HUES6 (cell line): ENCODE measurements around the gene CPPED1.

Experiments
- H3K27ac ChIP-seq: 2 replicates; pipeline ENCODE4 v1.7.0; 2013; ENCODE audit warnings: low read depth, mild to moderate bottlenecking, low read length, inconsistent platforms
- H3K27me3 ChIP-seq: 2 replicates; pipeline ENCODE4 v1.6.1; 2013; ENCODE audit warnings: low read length; ENCODE audit not compliant: control insufficient read depth, insufficient read depth
- H3K36me3 ChIP-seq: 2 replicates; pipeline ENCODE4 v1.6.1; 2013; ENCODE audit warnings: low read length; ENCODE audit not compliant: control insufficient read depth, insufficient read depth
- H3K4me1 ChIP-seq: 2 replicates; pipeline ENCODE4 v1.6.1; 2013; ENCODE audit warnings: low read length; ENCODE audit not compliant: control insufficient read depth, insufficient read depth
- H3K4me3 ChIP-seq: 2 replicates; pipeline ENCODE4 v1.5.1; 2013; ENCODE audit warnings: low read depth, low read length
- H3K9ac ChIP-seq: one replicate; pipeline ENCODE4 v1.6.1; 2013; ENCODE audit warnings: mild to moderate bottlenecking, low read length
- H3K9me3 ChIP-seq: 2 replicates; pipeline ENCODE4 v1.6.1; 2013; ENCODE audit warnings: low read depth, low read length; ENCODE audit not compliant: control insufficient read depth, insufficient read depth

Gene CPPED1

GRCh38 chr16:12669908-12670307 lies 133.8 kb downstream of the CPPED1 start:
- H3K4me3 ChIP-seq = no peak overlapping the region
- no peaks in the 10 kb centered on the region for H3K27me3 ChIP-seq
- no peak overlapping the region for H3K9ac ChIP-seq
- H3K36me3 ChIP-seq = no peaks in the 10 kb centered on the region
- H3K4me1 ChIP-seq = no peaks in the 10 kb centered on the region
- peaks cover 12% of the 10 kb centered on the region; the same call in 1 of the 2 replicates for H3K9me3 ChIP-seq
- H3K27ac ChIP-seq = no peak overlapping the region

DNA sequence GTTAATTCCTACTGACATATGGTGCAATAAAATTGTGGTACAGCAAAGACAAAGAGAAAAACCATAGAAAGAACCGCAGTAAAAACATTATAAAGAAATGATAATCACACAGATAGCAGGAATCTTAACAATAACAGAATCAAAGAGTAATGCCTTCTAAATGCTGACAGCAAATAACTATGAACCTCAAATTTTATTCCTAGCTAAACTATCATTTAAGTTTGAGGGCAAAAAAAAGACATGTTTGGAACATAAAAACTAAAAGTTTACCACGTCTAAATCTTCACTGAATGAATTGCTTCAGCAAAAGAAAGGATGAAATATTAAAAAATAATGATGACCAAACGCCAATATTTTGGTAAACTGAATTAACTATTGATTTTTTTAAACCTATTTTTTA lies 135.8 kb downstream of the CPPED1 start:
- peaks cover 12% of the 10 kb centered on the region; the same call in 1 of the 2 replicates for H3K9me3 ChIP-seq
- H3K4me1 ChIP-seq = no peaks in the 10 kb centered on the region
- no peaks in the 10 kb centered on the region for H3K36me3 ChIP-seq
- H3K9ac ChIP-seq = no peak overlapping the region
- no peaks in the 10 kb centered on the region for H3K27me3 ChIP-seq
- H3K4me3 ChIP-seq = no peak overlapping the region
- H3K27ac ChIP-seq = no peak overlapping the region

GRCh38 chr16:12664164-12664733 lies 139.4 kb downstream of the CPPED1 start:
- no peaks in the 10 kb centered on the region for H3K27me3 ChIP-seq

DNA sequence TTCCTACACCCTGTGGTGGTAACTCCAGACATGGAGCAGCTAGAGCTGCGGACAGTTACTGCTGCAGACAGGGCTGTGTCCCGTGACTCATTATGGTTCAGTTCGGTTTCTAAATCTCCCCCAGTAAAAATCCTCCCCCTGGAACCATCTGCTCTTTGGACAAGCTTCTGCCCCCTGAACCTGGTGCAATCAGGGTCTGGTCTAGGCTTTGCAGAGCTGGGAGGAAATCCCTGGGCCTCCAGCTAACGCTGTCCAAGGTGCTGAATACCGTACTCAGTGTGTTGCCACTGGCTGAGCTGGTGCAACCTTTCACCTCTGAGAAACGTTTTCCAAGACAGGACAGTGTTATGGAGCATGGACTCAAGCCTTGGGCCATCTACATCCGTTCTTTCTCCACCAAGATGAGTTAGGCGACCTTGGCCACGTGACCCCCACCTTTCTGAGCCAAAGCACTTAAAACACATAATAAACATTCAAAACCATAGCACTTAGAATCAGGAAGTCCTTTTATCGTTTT lies 142.0 kb downstream of the CPPED1 start:
- H3K4me3 ChIP-seq = no peak overlapping the region
- no peaks in the 10 kb centered on the region for H3K36me3 ChIP-seq
- no peak overlapping the region for H3K27ac ChIP-seq
- H3K9me3 ChIP-seq = no peaks in the 10 kb centered on the region
- no peak overlapping the region for H3K9ac ChIP-seq
- no peaks in the 10 kb centered on the region for H3K4me1 ChIP-seq
- no peaks in the 10 kb centered on the region for H3K27me3 ChIP-seq

More at GRCh38 chr16:12664164-12664733, 139.4 kb downstream of the CPPED1 start:
- H3K4me3 ChIP-seq = no peak overlapping the region
- H3K27ac ChIP-seq = no peak overlapping the region
- no peak overlapping the region for H3K9ac ChIP-seq
- no peaks in the 10 kb centered on the region for H3K36me3 ChIP-seq
- peaks cover 12% of the 10 kb centered on the region; the same call in 1 of the 2 replicates for H3K9me3 ChIP-seq
- H3K4me1 ChIP-seq = no peaks in the 10 kb centered on the region

GRCh38 chr16:12659871-12660270 lies 143.8 kb downstream of the CPPED1 start:
- no peak overlapping the region for H3K27ac ChIP-seq
- H3K9me3 ChIP-seq = no peaks in the 10 kb centered on the region
- H3K36me3 ChIP-seq = no peaks in the 10 kb centered on the region
- H3K4me1 ChIP-seq = no peaks in the 10 kb centered on the region
- no peak overlapping the region for H3K4me3 ChIP-seq
- no peak overlapping the region for H3K9ac ChIP-seq
- no peaks in the 10 kb centered on the region for H3K27me3 ChIP-seq

DNA sequence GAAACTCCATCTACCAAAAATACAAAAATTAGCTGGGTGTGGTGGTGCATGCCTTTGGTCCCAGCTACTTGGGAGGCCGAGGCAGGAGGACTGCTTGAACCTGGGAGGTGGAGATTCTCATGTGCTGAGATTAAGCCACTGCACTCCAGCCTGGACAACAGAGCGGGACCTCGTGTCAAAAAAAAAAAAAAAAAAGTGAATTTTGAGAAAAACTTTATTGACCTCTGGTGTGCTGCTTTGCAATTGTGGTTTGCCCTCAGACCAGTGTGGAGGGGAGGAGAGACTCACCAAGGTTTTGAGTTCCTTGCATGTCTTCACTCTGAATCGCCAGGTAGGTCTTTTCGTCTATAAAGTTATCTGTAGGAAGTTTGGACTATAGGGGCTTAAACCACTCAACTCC lies 145.2 kb downstream of the CPPED1 start:
- H3K9me3 ChIP-seq = no peaks in the 10 kb centered on the region
- H3K27ac ChIP-seq = no peak overlapping the region

GRCh38 chr16:12655537-12655936 lies 148.2 kb downstream of the CPPED1 start:
- no peak overlapping the region for H3K4me3 ChIP-seq
- no peaks in the 10 kb centered on the region for H3K9me3 ChIP-seq
- no peak overlapping the region for H3K9ac ChIP-seq

More for the DNA sequence above, 145.2 kb downstream of the CPPED1 start:
- no peaks in the 10 kb centered on the region for H3K27me3 ChIP-seq
- H3K4me3 ChIP-seq = no peak overlapping the region
- H3K4me1 ChIP-seq = no peaks in the 10 kb centered on the region
- H3K36me3 ChIP-seq = no peaks in the 10 kb centered on the region
- H3K9ac ChIP-seq = no peak overlapping the region

DNA sequence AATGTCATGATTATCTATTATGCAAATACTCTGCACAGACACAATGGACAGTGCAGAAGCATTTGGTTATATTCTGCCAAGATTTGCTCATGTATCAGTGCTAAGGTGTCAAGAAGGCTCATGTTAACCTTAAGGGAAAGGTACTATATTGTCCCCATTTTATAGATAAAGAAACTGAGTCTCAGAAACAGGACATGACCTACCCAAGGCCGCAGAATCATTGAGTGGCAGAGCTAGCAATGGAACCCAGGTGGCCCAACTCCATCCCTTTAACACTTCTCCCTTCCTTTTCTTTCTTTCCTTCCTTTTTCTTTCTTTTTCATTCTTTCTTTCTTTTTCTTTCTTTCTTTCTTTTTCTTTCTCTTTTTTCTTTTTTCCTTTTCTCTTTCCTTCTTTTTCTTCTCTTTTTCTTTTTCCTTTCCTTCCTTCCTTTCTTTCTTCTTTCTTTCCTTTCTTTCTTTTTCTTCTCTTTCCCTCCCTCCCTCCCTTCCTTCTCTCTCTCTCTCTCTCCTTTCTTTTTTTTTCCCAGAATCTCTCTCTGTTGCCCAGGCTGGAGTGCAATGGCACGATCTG lies 149.8 kb downstream of the CPPED1 start:
- H3K4me3 ChIP-seq = no peak overlapping the region
- no peak overlapping the region for H3K9ac ChIP-seq
- no peaks in the 10 kb centered on the region for H3K27me3 ChIP-seq
- no peak overlapping the region for H3K27ac ChIP-seq
- H3K4me1 ChIP-seq = no peaks in the 10 kb centered on the region
- H3K9me3 ChIP-seq = no peaks in the 10 kb centered on the region
- H3K36me3 ChIP-seq = no peaks in the 10 kb centered on the region

More at GRCh38 chr16:12655537-12655936, 148.2 kb downstream of the CPPED1 start:
- H3K36me3 ChIP-seq = no peaks in the 10 kb centered on the region
- no peaks in the 10 kb centered on the region for H3K4me1 ChIP-seq
- no peaks in the 10 kb centered on the region for H3K27me3 ChIP-seq
- H3K27ac ChIP-seq = no peak overlapping the region

DNA sequence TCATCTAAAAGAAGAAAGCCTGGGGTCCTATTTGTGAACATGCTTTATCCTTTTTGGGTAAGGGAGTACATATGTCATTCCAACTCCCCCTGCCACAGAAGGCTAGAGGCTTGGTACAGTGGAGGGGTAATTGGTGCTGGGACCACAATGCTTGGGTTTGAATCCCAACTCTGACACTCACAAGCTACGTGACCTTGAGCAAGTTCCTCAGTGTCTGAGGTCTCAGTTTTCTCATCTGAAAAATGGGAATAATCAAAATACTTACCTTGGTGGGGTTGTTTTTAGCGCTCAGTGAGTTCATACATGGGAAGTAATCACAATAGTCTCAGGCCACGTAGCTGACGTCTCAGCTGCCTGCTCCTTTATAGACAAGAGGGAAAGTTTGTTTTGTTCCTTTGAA lies 150.8 kb downstream of the CPPED1 start:
- Histone ChIP-seq H3K9me3 (no peaks in the 10 kb centered on the region), H3K9ac (no peak overlapping the region), H3K27me3 (no peaks in the 10 kb centered on the region), H3K4me1 (no peaks in the 10 kb centered on the region), H3K4me3 (no peak overlapping the region), H3K36me3 (no peaks in the 10 kb centered on the region), H3K27ac (no peak overlapping the region)

DNA sequence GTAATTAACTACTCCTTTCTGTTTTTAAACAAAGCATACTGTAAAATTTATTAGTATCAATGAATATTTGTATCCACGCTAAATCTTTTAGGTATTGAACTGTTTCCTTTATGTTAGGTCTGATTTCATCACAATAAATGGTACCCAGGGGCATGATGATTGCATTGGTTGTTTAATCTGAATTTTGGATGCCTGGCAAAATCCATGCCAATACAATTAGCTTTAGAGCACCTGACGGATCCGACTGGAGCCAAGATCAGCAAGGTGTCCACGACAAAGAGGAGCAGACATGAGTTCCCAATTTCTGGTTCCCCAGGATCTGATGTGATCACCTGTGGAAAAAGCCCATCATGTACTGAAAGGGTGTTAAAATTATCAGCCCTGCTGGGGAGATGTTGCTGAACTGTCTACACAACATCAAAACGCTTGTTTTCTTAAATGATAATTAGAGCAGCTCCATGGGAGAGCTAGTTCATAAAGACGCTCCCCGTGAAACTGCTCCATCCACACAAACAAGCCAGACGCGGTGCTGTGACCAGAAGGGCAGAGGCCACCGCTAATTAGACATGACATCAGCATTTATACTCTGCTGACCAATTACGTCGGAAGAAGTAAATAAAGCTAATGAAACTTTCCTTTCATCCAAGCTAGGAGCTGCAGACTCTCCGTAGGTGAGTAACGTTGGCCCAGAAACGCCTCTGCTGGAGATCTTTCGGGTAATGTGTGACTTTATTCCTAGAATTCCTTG lies 151.7 kb downstream of the CPPED1 start:
- no peaks in the 10 kb centered on the region for H3K36me3 ChIP-seq
- H3K27ac ChIP-seq = no peak overlapping the region

GRCh38 chr16:12649356-12649755 lies 154.3 kb downstream of the CPPED1 start:
- Histone ChIP-seq H3K9ac (no peak overlapping the region), H3K4me3 (no peak overlapping the region), H3K36me3 (no peaks in the 10 kb centered on the region), H3K9me3 (no peaks in the 10 kb centered on the region), H3K4me1 (peaks cover 7% of the 10 kb centered on the region; the same call in 1 of the 2 replicates), H3K27me3 (no peaks in the 10 kb centered on the region), H3K27ac (no peak overlapping the region)

More for the DNA sequence above, 151.7 kb downstream of the CPPED1 start:
- Histone ChIP-seq H3K9me3 (no peaks in the 10 kb centered on the region), H3K4me1 (no peaks in the 10 kb centered on the region), H3K9ac (no peak overlapping the region), H3K27me3 (no peaks in the 10 kb centered on the region), H3K4me3 (no peak overlapping the region)
